ENCODE measurements around the gene CDC34.

Gene CDC34

GRCh38 chr19:538641-539428 lies 7.3 kb downstream of the CDC34 start:
- no peak for DNase-seq (ENCODE audit: low read depth, low spot score)
- H3K27ac ChIP-seq, result no peak overlapping the region

- H3K27ac ChIP-seq, result no peak overlapping the region
- no peak for DNase-seq (ENCODE audit: low read depth, low spot score)
These were observed 8.0 kb downstream of the CDC34 start for GRCh38 chr19:539429-540030.

- H3K27ac ChIP-seq, result no peak overlapping the region
- no peak for DNase-seq (ENCODE audit: low read depth, low spot score)
These were observed 9.5 kb downstream of the CDC34 start for GRCh38 chr19:540867-541637.

- no peak for DNase-seq (ENCODE audit: low read depth, low spot score)
- no peak overlapping the region for H3K27ac ChIP-seq
These were observed 10.1 kb downstream of the CDC34 start for GRCh38 chr19:541699-542098.

GRCh38 chr19:542173-542866 lies 10.8 kb downstream of the CDC34 start:
- H3K27ac ChIP-seq, result no peak overlapping the region
- DNase-seq (ENCODE audit: low read depth, low spot score), result no peak

- no peak within 1 kb of the TSS for H3K27ac ChIP-seq
- DNase-seq (ENCODE audit: low read depth, low spot score), result no peak
These were observed 12.5 kb downstream of the CDC34 start, which contains the start of gene GZMM for GRCh38 chr19:543910-544608. Gene GZMM, plus strand, starts transcription at chr19:544053. Its CDS starts 19 bp downstream, at chr19:544072.

GRCh38 chr19:547117-547516 lies 15.6 kb downstream of the CDC34 start:
- no peak overlapping the region for H3K27ac ChIP-seq
- no peak for DNase-seq (ENCODE audit: low read depth, low spot score)

- no peak for DNase-seq (ENCODE audit: low read depth, low spot score)
- no peak overlapping the region for H3K27ac ChIP-seq
These were observed 16.5 kb downstream of the CDC34 start for GRCh38 chr19:547836-548720.

GRCh38 chr19:548886-549830 lies 17.6 kb downstream of the CDC34 start:
- H3K27ac ChIP-seq, result no peak overlapping the region
- no peak for DNase-seq (ENCODE audit: low read depth, low spot score)

GRCh38 chr19:554817-555216 lies 23.3 kb downstream of the CDC34 start:
- no peak overlapping the region for H3K27ac ChIP-seq

GRCh38 chr19:555474-555808 lies 23.9 kb downstream of the CDC34 start:
- DNase-seq (ENCODE audit: low read depth, low spot score), result no peak
- H3K27ac ChIP-seq, result no peak overlapping the region

More at GRCh38 chr19:554817-555216, 23.3 kb downstream of the CDC34 start:
- DNase-seq (ENCODE audit: low read depth, low spot score), result no peak

GRCh38 chr19:556611-557382 lies 25.2 kb downstream of the CDC34 start:
- H3K27ac ChIP-seq, result no peak overlapping the region
- DNase-seq (ENCODE audit: low read depth, low spot score), result no peak

GRCh38 chr19:558770-559439 lies 27.3 kb downstream of the CDC34 start:
- no peak for DNase-seq (ENCODE audit: low read depth, low spot score)
- H3K27ac ChIP-seq, result no peak overlapping the region

GRCh38 chr19:560121-560520 lies 28.6 kb downstream of the CDC34 start:
- H3K27ac ChIP-seq, result no peak overlapping the region

GRCh38 chr19:566403-566802 lies 34.8 kb downstream of the CDC34 start:
- H3K27ac ChIP-seq, result no peak overlapping the region
- DNase-seq (ENCODE audit: low read depth, low spot score), result peak; percentile 29

More at GRCh38 chr19:560121-560520, 28.6 kb downstream of the CDC34 start:
- no peak for DNase-seq (ENCODE audit: low read depth, low spot score)

- no peak overlapping the region for H3K27ac ChIP-seq
- no peak for DNase-seq (ENCODE audit: low read depth, low spot score)
These were observed 35.3 kb downstream of the CDC34 start for GRCh38 chr19:566844-567243.
